Transverse colon (tissue), 4 donors: ENCODE measurements around the gene ZNF106. TPM values are rescaled to one million over a fixed set of nuclear protein-coding genes. Genes with fewer than 3 reads are reported as not detected.

ENCODE experiments used
- DNase-seq: peaks from one replicate; pipeline ENCODE4 v3.0.0-alpha.2; 2019
- H3K27ac ChIP-seq, 4 donors: fragments of 200-600 bp; sonication (generic); 2 replicates each; pipeline ENCODE4 v1.5.1; 2016 to 2018; ENCODE audit warnings: inconsistent platforms in 4 of 4
- H3K27me3 ChIP-seq: fragments of 200-600 bp; sonication (generic); 2 replicates; pipeline ENCODE4 v1.5.1; 2017; ENCODE audit warnings: inconsistent platforms
- H3K36me3 ChIP-seq, 4 donors: fragments of 200-600 bp; sonication (generic); 2 replicates each; pipeline ENCODE4 v1.5.1; 2017 to 2019; ENCODE audit warnings: inconsistent platforms in 4 of 4
- H3K4me1 ChIP-seq, 4 donors: fragments of 200-600 bp; sonication (generic); 2 replicates each; pipeline ENCODE4 v1.5.1; 2017 to 2020; ENCODE audit warnings: inconsistent platforms in 4 of 4
- H3K4me3 ChIP-seq, 4 donors: fragments of 200-600 bp; sonication (generic); 1 replicate in 1 of 4; 2 replicates in 3 of 4; pipeline versions ENCODE4 v1.5.1 to v1.6.1; 2017 to 2019; ENCODE audit warnings: inconsistent platforms in 4 of 4
- H3K9me3 ChIP-seq, 2 donors: fragments of 200-600 bp; sonication (generic); 2 replicates each; pipeline ENCODE4 v1.5.1; 2017 to 2019; ENCODE audit warnings: inconsistent platforms in 2 of 2
- CTCF ChIP-seq, 5 experiments: fragments of 200-600 bp in 3 of 5; fragments of 450-650 bp in 2 of 5; sonication (generic) in 3 of 5; IDR thresholded peaks; 1 replicate in 2 of 5; 2 replicates in 3 of 5; pipeline ENCODE4 v1.5.1; 2016 to 2017; ENCODE audit warnings: antibody characterized with exemption in 5 of 5, inconsistent platforms in 3 of 5, mild to moderate bottlenecking in 2 of 5, moderate library complexity in 1 of 5
- EP300 ChIP-seq: sonication (generic); formaldehyde crosslinking; IDR thresholded peaks from one replicate; pipeline ENCODE4 v1.6.1; 2017; ENCODE audit warnings: antibody characterized with exemption, low read depth
- POLR2A ChIP-seq: fragments of 450-650 bp; IDR thresholded peaks from one replicate; pipeline ENCODE4 v1.6.1; 2016; ENCODE audit warnings: antibody characterized with exemption, mild to moderate bottlenecking, moderate library complexity
- POLR2AphosphoS5 ChIP-seq, 3 donors: sonication (generic); formaldehyde crosslinking; IDR thresholded peaks; one replicate each; pipeline ENCODE4 v1.6.1; 2016; ENCODE audit warnings: antibody characterized with exemption in 3 of 3
- WGBS, 2 donors: methylation state at CpG; one replicate each; pipeline ENCODE4 v1.1.5; 2018; ENCODE audit warnings: low coverage in 1 of 2; 5-methylcytosine and 5-hydroxymethylcytosine counted together
- in situ Hi-C, 4 donors: fragments of 200-750 bp; cut with MboI; loops; one replicate each; pipeline versions ENCODE4 v1.15.0 to v1.15.1; 2017; ENCODE audit warnings: low sequenced_read_pairs in 3 of 4, low pct_ligation_motif_present in 1 of 4, low pct_unique_long_range_greater_than_20kb in 1 of 4
- intact Hi-C: fragments of 100-400 bp; cut with DNase I; formaldehyde crosslinking; loops from one replicate; pipeline ENCODE4 v1.15.1; 2023; ENCODE audit warnings: low total_unique reads
- total RNA-seq, 4 donors: library from RNA; depleted of rRNA; stranded (reverse); fragments of >200 nt; gene quantifications; one replicate each; pipeline ENCODE4 v1.1.0, GENCODE V29; 2016

ZNF106 gene
- total RNA-seq, 4 donors from 2014 or later: 44.2 to 60.6 (median 50.0) TPM

GRCh38 chr15:42404461-42405235, 86.3 kb downstream of the ZNF106 start:
- in situ Hi-C loops: no loop called here
- H3K4me3 ChIP-seq: no peak overlapping the region
- no peaks in the 10 kb centered on the region for H3K27me3 ChIP-seq
- TF ChIP-seq EP300: no peak
- TF ChIP-seq POLR2AphosphoS5 (IDR thresholded peaks at IDR 0.05): no peak
- TF ChIP-seq CTCF (IDR thresholded peaks at IDR 0.05): no peak
- no peak for TF ChIP-seq POLR2A
- no peaks in the 10 kb centered on the region for H3K4me1 ChIP-seq
- H3K9me3 ChIP-seq: no peaks in the 10 kb centered on the region
- no peak overlapping the region for H3K27ac ChIP-seq
- WGBS, 2 donors: 92% methylated on average over 12 of the region's 12 CpGs; no CpG with 5 or more reads in 1 of the 2 donors
- no peak for DNase-seq
- intact Hi-C loops: no loop called here
- H3K36me3 ChIP-seq: peaks cover 0 to under 1% (median 0%) of the 10 kb centered on the region in 4 donors

GRCh38 chr15:42403389-42403788, 87.6 kb downstream of the ZNF106 start:
- no peak for DNase-seq
- WGBS, 2 donors: 88% methylated on average over 7 of the region's 7 CpGs; no CpG with 5 or more reads in 1 of the 2 donors
- Histone ChIP-seq H3K4me1 (no peaks in the 10 kb centered on the region), H3K27ac (no peak overlapping the region), H3K4me3 (no peak overlapping the region), H3K9me3 (no peaks in the 10 kb centered on the region), H3K36me3 (peaks cover 0 to 8% (median 0%) of the 10 kb centered on the region in 4 donors), H3K27me3 (no peaks in the 10 kb centered on the region)
- no peak for TF ChIP-seq POLR2AphosphoS5 (IDR thresholded peaks at IDR 0.05)
- intact Hi-C loops (no loop called here), in situ Hi-C loops (no loop called here)

- no peaks in the 10 kb centered on the region for H3K4me1 ChIP-seq
- in situ Hi-C loops (no loop called here), intact Hi-C loops (no loop called here)
- no peak for DNase-seq
- TF ChIP-seq POLR2AphosphoS5 (IDR thresholded peaks at IDR 0.05): no peak
- no peak for TF ChIP-seq POLR2A
- TF ChIP-seq EP300: no peak
- no peak for TF ChIP-seq CTCF (IDR thresholded peaks at IDR 0.05)
- no peaks in the 10 kb centered on the region for H3K27me3 ChIP-seq
- H3K36me3 ChIP-seq: peaks cover 0 to 8% (median 0%) of the 10 kb centered on the region in 4 donors
- H3K27ac ChIP-seq: no peak overlapping the region
- H3K9me3 ChIP-seq: no peaks in the 10 kb centered on the region
- H3K4me3 ChIP-seq: no peak overlapping the region
- 91% methylated on average over 14 of the region's 15 CpGs; no CpG with 5 or more reads in 1 of the 2 donors for WGBS, 2 donors
Observed at GRCh38 chr15:42402455-42403205, 88.3 kb downstream of the ZNF106 start.

GRCh38 chr15:42401544-42402454, 89.1 kb downstream of the ZNF106 start:
- Histone ChIP-seq H3K4me3 (no peak overlapping the region), H3K27me3 (no peaks in the 10 kb centered on the region), H3K4me1 (peaks cover 0 to 5% (median 0%) of the 10 kb centered on the region in 4 donors), H3K9me3 (no peaks in the 10 kb centered on the region), H3K27ac (no peak overlapping the region), H3K36me3 (peaks cover 0 to 8% (median 0%) of the 10 kb centered on the region in 4 donors)
- intact Hi-C loops: no loop called here
- 83 to 89% methylated on average over 3 to 24 of the region's 24 CpGs for WGBS, 2 donors
- no peak for DNase-seq
- in situ Hi-C loops: no loop called here
- TF ChIP-seq POLR2AphosphoS5 (IDR thresholded peaks at IDR 0.05) (no peak), EP300 (no peak), POLR2A (no peak), CTCF (IDR thresholded peaks at IDR 0.05) (no peak)
